Chondrocyte (in vitro differentiated cells): ENCODE results near the gene COL4A3. TPM values are rescaled to one million over a fixed set of nuclear protein-coding genes. Genes with fewer than 3 reads are reported as not detected.

Source experiments
- DNase-seq: peaks from one replicate; pipeline ENCODE4 v3.0.0; 2021; ENCODE audit warnings: mixed read lengths, low spot score
- H3K27ac Mint-ChIP-seq: one replicate; pipeline ENCODE4 v1.8.0; 2021; ENCODE audit warnings: mild to moderate bottlenecking, moderate library complexity, mixed read lengths; ENCODE audit not compliant: unreplicated experiment
- H3K27me3 Mint-ChIP-seq: 2 replicates; pipeline ENCODE4 v1.8.0; 2021; ENCODE audit warnings: low read depth, mixed read lengths
- H3K36me3 Mint-ChIP-seq: 2 replicates; pipeline ENCODE4 v1.8.0; 2021; ENCODE audit warnings: low read depth, mixed read lengths
- H3K4me1 Mint-ChIP-seq: 2 replicates; pipeline ENCODE4 v1.8.0; 2021; ENCODE audit warnings: low read depth, mild to moderate bottlenecking, mixed read lengths
- H3K4me3 Mint-ChIP-seq: one replicate; pipeline ENCODE4 v1.8.0; 2021; ENCODE audit warnings: mild to moderate bottlenecking, moderate library complexity, mixed read lengths; ENCODE audit not compliant: unreplicated experiment
- H3K9me3 Mint-ChIP-seq: 2 replicates; pipeline ENCODE4 v1.8.0; 2021; ENCODE audit warnings: low read depth, mixed read lengths
- total RNA-seq: library from RNA; stranded (reverse); gene quantifications from 3 replicates; pipeline ENCODE4 v1.2.1, GENCODE V29; 2021
- TF ChIP-seq, protein P1 (sequence below): fragments of 200-600 bp; sonication (generic); IDR thresholded peaks from 2 replicates; pipeline ENCODE4 v1.5.0; 2021; ENCODE audit warnings: antibody characterized with exemption, mild to moderate bottlenecking, moderate library complexity

Gene COL4A3
- total RNA-seq, 1 donor from 2014 or later, result 1.2 TPM

DNA sequence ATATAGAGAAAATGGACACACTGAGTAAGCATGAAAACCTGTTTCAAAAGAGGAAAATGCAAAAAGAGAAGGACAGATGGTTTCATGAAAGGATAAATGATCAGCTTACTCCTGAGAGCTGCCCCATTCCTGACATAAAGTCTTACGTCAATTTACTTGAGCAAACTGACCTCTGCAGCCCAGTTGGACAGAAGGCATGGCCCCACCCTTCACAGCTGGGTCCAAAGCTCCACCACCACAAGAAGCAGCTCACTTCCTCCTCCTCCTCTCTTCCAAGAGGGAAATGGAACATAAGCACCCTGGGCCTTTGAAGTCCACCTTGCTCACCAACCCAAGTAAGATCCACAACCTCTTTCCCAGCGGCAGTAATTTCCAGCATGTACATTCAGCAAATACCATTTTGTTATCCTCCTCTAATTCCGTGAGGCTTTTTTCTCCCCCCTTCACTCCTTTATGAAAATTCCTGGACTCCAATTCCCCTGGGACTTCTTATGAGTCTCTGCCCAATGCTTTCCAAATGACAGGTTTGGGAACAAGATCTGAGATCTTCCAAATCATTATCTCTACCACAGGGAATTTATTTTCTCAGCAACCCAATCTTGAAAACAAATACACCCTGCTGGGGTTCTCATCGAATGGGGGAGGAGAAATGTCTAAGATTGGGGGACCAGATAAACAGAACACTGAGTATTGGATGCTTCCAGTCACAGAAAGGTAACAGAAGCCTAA is 10.5 kb upstream of the COL4A3 start:
- Mint-ChIP-seq H3K27ac (no peak overlapping the region), H3K4me1 (peaks cover 22% of the 10 kb centered on the region), H3K36me3 (no peaks in the 10 kb centered on the region), H3K9me3 (no peaks in the 10 kb centered on the region), H3K27me3 (no peaks in the 10 kb centered on the region), H3K4me3 (no peak overlapping the region)
- TF ChIP-seq, protein P1, sequence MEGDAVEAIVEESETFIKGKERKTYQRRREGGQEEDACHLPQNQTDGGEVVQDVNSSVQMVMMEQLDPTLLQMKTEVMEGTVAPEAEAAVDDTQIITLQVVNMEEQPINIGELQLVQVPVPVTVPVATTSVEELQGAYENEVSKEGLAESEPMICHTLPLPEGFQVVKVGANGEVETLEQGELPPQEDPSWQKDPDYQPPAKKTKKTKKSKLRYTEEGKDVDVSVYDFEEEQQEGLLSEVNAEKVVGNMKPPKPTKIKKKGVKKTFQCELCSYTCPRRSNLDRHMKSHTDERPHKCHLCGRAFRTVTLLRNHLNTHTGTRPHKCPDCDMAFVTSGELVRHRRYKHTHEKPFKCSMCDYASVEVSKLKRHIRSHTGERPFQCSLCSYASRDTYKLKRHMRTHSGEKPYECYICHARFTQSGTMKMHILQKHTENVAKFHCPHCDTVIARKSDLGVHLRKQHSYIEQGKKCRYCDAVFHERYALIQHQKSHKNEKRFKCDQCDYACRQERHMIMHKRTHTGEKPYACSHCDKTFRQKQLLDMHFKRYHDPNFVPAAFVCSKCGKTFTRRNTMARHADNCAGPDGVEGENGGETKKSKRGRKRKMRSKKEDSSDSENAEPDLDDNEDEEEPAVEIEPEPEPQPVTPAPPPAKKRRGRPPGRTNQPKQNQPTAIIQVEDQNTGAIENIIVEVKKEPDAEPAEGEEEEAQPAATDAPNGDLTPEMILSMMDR, result no peak
- DNase-seq, result no peak

DNA sequence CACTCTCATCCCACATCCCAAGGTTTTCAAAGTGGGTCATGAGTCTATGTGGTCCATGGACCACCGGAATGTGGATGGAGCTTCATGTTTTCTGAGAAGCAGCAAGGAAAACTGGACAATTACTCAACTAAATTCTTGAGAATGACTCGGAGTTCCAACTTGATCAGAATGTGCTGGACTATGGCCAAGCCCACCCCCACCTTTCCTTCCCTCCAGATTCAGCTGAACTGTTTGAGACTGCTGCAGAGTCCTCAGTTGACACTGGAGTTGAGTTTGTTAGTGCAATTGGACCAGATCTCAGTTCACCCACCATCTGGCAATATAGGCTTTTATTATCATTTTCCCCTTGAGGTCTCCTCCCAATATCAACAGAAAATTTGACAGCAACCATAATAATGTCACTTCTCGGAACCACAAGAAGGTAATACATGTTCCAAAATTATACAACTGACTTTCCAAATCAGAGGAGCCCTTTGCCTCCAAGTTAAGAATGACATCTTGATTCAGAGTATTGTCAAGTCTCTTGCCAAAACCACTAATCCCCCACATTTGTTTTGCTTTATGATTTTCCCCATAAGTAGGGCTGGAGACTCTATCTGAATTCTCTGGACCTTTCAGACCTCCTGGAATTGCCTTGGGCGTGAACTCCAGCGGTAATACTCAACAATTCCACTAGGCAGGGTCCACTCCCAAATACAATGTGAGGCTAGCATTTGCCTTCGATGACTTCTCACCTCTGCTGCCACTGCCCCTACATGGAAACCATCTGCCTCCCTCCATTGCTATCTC is 9.2 kb upstream of the COL4A3 start:
- no peak for DNase-seq
- Mint-ChIP-seq H3K36me3 (peaks cover 2% of the 10 kb centered on the region), H3K27me3 (no peaks in the 10 kb centered on the region), H3K27ac (no peak overlapping the region), H3K4me3 (no peak overlapping the region), H3K4me1 (peaks cover 22% of the 10 kb centered on the region), H3K9me3 (no peaks in the 10 kb centered on the region)
- TF ChIP-seq, protein P1, result no peak

DNA sequence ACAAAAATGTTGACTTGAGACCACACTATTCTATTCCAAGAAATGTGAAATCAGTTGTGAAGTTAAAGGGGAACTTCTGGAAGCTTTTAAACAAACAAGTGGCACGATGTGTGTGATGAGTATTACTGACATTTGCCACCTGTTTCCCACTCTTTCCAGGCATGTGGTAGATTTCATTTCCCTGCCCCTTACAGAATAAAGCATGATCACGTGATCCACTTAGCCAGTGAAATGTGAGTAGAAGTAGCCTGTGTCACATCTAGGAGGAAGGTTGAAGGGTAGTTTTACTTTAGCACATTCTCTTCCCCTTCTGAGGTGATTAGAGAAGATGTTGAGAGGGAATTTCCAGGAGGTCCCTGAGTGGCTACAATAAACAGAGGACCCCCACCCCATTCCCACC is 4.3 kb upstream of the COL4A3 start:
- H3K36me3 Mint-ChIP-seq, result peaks cover 2% of the 10 kb centered on the region
- H3K27me3 Mint-ChIP-seq, result no peaks in the 10 kb centered on the region
- TF ChIP-seq, protein P1, result no peak

DNA sequence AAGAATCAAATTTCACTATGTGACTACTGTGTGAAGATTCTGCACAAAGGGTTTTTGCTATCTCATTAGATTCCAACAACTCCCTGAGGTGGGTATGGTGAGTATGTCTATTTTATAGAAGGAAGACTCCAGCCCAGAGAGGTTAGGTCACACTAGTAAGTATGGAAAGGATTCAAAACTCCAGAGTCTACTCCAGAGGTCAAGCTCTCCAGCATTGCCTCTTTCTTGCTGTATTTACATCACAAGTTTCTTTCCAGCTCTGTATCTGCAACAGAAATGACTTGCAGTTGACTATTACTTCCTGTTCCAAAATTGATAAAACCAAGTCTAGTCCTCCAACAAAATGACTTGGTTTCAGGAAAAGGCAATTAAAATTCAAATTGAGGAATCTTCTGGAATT is 2.5 kb upstream of the COL4A3 start:
- DNase-seq, result no peak
- TF ChIP-seq, protein P1, result no peak
- no peak overlapping the region for H3K27ac Mint-ChIP-seq
- H3K27me3 Mint-ChIP-seq, result no peaks in the 10 kb centered on the region
- peaks cover 9% of the 10 kb centered on the region for H3K36me3 Mint-ChIP-seq
- H3K4me3 Mint-ChIP-seq, result no peak overlapping the region
- H3K9me3 Mint-ChIP-seq, result peaks cover 9% of the 10 kb centered on the region
- peaks cover 5% of the 10 kb centered on the region for H3K4me1 Mint-ChIP-seq

More for the DNA sequence above, 4.3 kb upstream of the COL4A3 start:
- H3K4me1 Mint-ChIP-seq, result peaks cover 9% of the 10 kb centered on the region
- H3K9me3 Mint-ChIP-seq, result no peaks in the 10 kb centered on the region
- H3K4me3 Mint-ChIP-seq, result no peak overlapping the region
- H3K27ac Mint-ChIP-seq, result no peak overlapping the region
- no peak for DNase-seq

DNA sequence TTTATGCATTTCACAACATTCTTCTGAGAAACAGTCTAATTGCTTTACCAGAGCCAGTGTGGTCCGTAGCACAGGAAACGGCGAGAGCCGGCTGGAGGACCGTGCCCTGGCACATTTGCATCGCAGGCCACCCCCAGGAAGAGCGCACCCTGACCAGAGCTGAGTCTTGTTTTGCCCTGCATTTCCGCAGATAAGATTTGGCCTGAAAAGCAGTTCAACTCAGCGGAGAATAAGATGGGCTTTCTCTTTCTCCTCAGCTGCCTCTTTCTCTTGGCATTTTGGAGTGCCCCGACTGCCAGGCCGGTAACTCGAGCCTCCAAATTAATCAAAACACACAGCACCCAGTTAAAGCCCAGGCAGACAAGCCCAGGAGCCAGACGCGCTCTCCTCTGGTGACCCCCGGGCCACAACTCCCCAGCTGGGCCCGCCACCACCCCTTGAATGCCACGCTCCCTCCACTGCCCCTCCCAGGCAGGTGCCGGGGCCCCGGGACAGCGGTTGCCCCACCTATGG is 883 bp upstream of the COL4A3 start:
- H3K9me3 Mint-ChIP-seq, result peaks cover 18% of the 10 kb centered on the region
- TF ChIP-seq, protein P1, result no peak
- H3K4me3 Mint-ChIP-seq, result peak overlapping the region; percentile 76
- peaks cover 9% of the 10 kb centered on the region for H3K36me3 Mint-ChIP-seq
- no peaks in the 10 kb centered on the region for H3K27me3 Mint-ChIP-seq
- H3K4me1 Mint-ChIP-seq, result peaks cover 5% of the 10 kb centered on the region
- H3K27ac Mint-ChIP-seq, result no peak overlapping the region
- DNase-seq, result no peak
